ENCODE measurements around the gene XPNPEP1.

- TF ChIP-seq EP300 (conservative IDR thresholded peaks at IDR 0.05; ENCODE audit: poor library complexity, severe bottlenecking) (no peak), POLR2AphosphoS5 (IDR thresholded peaks at IDR 0.05) (no peak), MXI1 (conservative IDR thresholded peaks at IDR 0.05; ENCODE audit: poor library complexity, severe bottlenecking) (no peak)
Measured at GRCh38 chr10:109835257-109835656, 88.1 kb downstream of the XPNPEP1 start.

Data from neural cell (in vitro differentiated cells).